Posterior vena cava (tissue), 2 donors: ENCODE data around the gene THEMIS. TPM values are rescaled to one million over a fixed set of nuclear protein-coding genes. Genes with fewer than 3 reads are reported as not detected.
"Not testable (repeated sequence)": the region's sequence is repeated elsewhere in the genome, so short reads cannot be mapped to it uniquely, and the experiment has no call there.

Source experiments
- DNase-seq: peaks from one replicate; pipeline ENCODE4 v3.0.0-alpha.2; 2020; ENCODE audit warnings: low spot score
- intact Hi-C, 2 donors: fragments of 100-400 bp; cut with DNase I; formaldehyde crosslinking; loops; one replicate each; pipeline versions ENCODE4 v1.14.1 to v1.14.2; 2022 to 2023
- long read RNA-seq, 2 donors: library from polyadenylated mRNA; unstranded; transcript quantifications; one replicate each; pipeline ENCODE4 v2.0.0, GENCODE V29; 2020 to 2021
- total RNA-seq, 2 donors: library from RNA; stranded (reverse); fragmentation: NEBNext Ultra II Directional; extraction: Animal tissue kit (Norgen Biotek cat#: 25700); gene quantifications; one replicate each; pipeline ENCODE4 v1.2.1, GENCODE V29; 2021
- donor health status: DM: yes; HTN: yes; CAD: no.
- donor health status: DM: yes; HTN: yes; CAD: no.

Gene THEMIS, protein sequence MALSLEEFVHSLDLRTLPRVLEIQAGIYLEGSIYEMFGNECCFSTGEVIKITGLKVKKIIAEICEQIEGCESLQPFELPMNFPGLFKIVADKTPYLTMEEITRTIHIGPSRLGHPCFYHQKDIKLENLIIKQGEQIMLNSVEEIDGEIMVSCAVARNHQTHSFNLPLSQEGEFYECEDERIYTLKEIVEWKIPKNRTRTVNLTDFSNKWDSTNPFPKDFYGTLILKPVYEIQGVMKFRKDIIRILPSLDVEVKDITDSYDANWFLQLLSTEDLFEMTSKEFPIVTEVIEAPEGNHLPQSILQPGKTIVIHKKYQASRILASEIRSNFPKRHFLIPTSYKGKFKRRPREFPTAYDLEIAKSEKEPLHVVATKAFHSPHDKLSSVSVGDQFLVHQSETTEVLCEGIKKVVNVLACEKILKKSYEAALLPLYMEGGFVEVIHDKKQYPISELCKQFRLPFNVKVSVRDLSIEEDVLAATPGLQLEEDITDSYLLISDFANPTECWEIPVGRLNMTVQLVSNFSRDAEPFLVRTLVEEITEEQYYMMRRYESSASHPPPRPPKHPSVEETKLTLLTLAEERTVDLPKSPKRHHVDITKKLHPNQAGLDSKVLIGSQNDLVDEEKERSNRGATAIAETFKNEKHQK
- under 1 TPM; 0.37 to 0.52 TPM for total RNA-seq
- long read RNA-seq, donor 1: 0 reads
- long read RNA-seq, donor 2: 0 reads

DNA sequence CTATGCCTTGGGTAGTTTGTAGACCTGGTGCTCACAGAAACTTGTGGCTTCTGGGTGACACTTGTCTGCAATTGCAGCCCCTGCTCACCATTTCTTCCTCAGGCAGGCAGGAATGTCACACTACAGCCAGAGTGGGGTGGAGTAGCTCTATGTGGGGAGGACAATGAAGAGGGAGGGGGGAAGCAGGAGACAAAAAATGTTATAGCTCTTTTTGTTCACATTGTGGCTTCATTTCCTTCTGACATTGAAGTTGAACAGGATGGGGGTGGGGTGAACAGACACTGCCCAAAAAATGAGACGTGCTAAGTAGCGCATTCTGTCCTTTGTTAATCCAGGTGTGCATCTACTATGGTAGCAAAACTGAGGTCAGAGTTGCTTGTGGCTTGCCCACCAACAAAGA, at the start of gene THEMIS:
TSS of gene THEMIS (minus strand) at position 124 of the 400 bp plus-strand sequence. CDS start 126 bp downstream, outside the sequence.
- DNase-seq: no peak
- intact Hi-C loops: no loop called here

DNA sequence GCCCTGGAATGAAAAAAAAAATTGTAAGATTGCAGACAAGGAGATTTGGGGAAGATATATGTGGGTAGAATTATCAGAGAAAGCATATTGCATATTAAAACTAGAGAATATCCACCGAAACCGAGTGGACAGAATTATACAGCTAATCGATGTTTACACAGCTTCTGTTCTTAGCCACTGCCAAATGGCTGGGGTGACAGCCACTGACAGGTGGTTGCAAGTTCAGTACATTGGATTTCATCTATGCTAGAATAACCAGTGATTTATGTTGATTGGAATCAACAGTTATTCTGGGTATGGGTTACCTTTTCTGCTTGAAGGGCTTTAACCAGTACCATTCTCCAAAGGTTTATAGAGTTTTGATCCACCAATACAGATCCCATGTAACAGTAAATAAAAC, 48.4 kb upstream of the THEMIS start:
- intact Hi-C loops: no loop called here

DNA sequence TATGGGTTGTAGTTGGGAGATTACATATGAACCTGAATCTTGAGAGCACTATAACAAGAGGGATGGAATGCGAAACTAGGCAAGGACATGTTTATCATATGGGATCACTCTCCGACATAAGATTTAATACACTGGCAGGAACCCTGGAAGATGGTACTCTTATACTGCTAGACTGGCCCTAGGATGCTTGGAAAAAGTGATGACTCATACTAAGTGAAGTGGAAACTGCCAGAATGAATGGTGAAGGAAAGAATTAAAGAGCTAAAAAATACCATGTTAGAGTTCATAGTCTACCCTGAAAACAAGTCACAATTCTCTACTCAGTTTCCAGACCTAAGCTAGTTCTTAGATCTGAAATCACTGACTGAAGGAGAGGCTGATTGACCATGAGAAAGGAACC, 45.5 kb upstream of the THEMIS start:
- intact Hi-C loops: no loop called here
- no peak for DNase-seq

More for the DNA sequence above, 48.4 kb upstream of the THEMIS start:
- no peak for DNase-seq

DNA sequence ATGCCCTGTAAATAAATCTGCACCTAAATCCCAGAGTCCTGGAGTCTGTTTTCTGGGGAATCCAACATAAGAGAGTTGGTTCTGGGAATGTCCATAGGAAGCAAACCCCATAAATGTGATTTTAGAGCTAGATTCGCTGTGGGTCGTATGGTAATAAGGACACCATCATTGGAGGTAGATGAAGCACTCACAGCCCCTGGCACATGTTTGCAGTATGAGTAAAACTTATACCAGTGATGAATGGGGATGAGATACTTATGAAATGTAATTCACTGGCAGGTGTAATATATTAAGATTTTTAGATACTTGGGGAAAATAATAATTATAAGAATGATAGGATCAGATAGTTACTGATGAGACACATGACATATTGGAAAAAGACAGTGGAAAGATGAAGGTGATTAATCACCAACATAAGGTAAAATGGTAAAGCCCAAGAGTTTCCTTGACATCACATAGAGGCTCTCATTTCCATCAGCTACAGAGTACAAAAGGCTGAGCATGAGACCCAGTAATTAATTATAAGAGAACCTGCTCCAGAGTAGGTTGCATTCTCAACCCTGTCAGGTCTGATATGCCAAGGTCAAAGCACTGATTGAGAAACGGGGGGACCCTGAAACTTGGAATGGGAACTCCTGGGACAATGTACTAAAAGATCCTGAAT, 44.7 kb upstream of the THEMIS start:
- intact Hi-C loops: no loop called here
- DNase-seq: no peak

DNA sequence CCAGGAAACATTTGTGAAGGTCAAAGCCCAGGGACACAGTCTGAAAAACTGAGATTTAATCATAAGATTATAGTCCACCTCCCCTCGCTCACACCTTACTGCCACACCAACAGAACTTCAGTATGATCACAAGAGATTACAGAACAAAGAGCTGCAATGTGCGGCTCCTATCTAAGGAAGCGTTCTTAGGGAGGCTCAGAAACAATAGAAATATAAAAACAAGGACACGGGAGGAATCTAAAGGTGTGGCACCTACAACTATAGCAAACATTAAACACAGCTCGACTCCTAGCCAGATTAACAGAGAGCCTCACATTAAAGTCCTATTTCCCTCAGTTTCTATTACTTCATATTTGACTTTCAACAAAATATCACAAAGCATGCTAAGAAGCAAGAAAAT, 40.4 kb upstream of the THEMIS start:
- DNase-seq: no peak
- intact Hi-C loops: no loop called here

DNA sequence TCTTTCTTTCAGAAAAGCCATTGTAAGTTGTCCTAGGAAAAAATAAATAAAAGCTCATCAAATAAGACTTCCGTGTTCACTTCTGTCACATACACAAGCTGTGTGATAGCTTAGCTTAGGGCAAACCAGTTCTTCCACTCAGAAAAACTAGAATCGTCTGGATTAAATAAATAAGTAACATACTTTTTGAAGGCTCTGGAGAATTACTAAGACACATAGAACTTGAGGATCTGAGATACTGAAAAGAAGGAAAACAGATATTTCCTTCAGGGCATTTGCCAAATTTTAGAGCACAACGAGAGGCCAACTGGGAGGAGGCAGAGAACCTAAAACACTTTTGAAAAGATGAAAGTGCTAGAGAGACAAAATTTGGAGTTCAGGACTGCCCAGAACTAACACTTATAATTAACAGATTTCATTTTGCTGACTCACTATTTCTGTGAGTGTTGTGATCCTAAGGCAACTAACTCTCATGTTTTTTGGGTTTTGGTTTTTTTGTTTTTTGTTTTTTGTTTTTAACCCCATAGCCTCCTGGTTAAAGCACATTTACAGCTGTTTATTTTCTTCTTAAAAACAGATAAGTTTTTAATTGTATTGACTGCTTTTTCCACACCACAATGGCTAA, 38.7 kb upstream of the THEMIS start:
- DNase-seq: no peak

GRCh38 chr6:127938701-127939100, 37.8 kb upstream of the THEMIS start:
- no peak for DNase-seq

More for the DNA sequence above, 38.7 kb upstream of the THEMIS start:
- intact Hi-C loops: no loop called here

GRCh38 chr6:127937747-127938146, 36.9 kb upstream of the THEMIS start:
- no peak for DNase-seq
- intact Hi-C loops: no loop called here

More at GRCh38 chr6:127938701-127939100, 37.8 kb upstream of the THEMIS start:
- intact Hi-C loops: no loop called here

GRCh38 chr6:127937102-127937501, 36.2 kb upstream of the THEMIS start:
- no peak for DNase-seq
- intact Hi-C loops: no loop called here

DNA sequence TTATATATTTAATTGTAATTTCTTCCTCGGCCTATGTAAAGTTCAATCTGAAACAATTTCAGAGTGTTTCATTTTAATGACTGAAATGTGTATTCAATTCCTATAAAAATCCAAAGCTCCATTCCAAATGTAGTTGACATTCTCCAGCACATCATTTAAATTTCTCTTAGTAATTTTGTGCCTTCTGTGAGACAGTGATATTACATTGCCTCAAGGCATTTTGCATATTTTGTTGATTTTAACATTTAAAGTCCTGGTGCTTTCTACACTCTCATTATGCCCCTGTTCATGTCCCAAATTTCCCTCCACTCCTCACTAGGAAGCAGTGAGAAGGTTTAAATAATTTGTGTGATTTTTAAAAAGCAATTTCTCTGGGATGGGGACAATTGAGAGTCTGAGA, 34.1 kb upstream of the THEMIS start:
- DNase-seq: no peak
- intact Hi-C loops: no loop called here

- DNase-seq: no peak
- intact Hi-C loops: no loop called here
These were observed 33.3 kb upstream of the THEMIS start for GRCh38 chr6:127933852-127934840.

DNA sequence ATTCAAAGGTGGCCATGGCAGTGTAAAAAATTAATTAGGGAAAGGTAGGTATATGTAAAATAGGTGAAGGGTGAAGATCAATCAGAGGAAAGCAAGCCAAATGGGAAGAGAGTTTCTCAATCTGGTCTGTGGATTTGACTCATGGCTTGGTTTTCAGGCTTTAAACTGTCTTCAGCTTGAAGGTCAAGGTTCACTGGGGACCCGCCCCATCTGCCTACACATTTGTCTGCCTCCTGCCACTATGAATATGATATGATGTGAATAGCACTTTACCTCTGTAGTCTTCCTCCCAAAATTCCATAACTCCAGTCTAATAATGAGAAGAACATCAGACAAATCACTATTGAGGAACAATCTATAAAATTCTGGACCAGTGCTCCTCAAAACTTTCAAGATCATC, 32.3 kb upstream of the THEMIS start:
- intact Hi-C loops: no loop called here
- DNase-seq: no peak

DNA sequence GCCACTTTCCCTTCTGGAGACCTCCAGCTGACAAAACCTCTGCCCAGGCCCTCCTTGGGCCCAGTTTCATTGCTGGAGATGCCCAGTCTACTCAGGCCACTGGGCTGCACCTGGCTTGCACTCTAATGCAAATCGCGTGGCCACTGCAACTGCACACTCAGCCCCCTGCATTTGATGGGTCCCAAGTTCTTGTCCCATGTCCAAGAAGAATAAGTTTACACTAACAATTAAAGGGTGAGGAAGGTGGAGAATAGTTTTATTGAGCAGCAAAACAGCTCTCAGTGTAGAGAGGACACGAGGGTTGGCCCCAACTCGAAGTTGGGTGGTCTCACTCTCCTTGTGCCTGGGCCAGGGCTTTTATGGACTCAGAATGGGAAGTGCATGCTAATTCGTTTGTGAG, 31.9 kb upstream of the THEMIS start:
- no peak for DNase-seq
- intact Hi-C loops: no loop called here

- DNase-seq, intact Hi-C loops: not testable (repeated sequence)
These were observed 25.6 kb upstream of the THEMIS start for GRCh38 chr6:127926441-127926840.

- no peak for DNase-seq
- intact Hi-C loops: no loop called here
These were observed 23.6 kb upstream of the THEMIS start for GRCh38 chr6:127924440-127924839.

- intact Hi-C loops: no loop called here
- DNase-seq: no peak
These were observed 23.2 kb upstream of the THEMIS start for GRCh38 chr6:127924031-127924430.

- intact Hi-C loops: no loop called here
- no peak for DNase-seq
These were observed 22.3 kb upstream of the THEMIS start for GRCh38 chr6:127923135-127923534.

DNA sequence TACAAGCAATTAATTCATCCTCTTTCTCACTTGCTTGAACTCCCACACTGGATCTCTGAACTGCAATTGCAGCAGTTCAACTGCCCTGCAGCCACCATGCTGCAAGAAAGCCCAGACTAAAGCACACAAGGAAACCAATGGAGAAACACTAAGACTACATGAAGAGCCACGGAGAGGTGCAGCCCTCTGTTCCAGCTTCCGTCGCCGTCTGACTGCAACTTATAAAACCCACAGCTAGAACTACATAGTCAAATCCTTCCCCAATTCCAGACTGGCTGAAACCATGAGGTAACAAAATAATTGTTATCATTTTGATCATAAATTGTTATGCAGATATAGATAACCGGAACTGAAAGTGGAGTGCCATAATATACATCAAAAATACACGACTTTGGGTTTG, 21.1 kb upstream of the THEMIS start:
- intact Hi-C loops: no loop called here
- DNase-seq: no peak

GRCh38 chr6:127920804-127921203, 19.9 kb upstream of the THEMIS start:
- DNase-seq: no peak
- intact Hi-C loops: no loop called here
